HEK293 (cell line): Measurements from ENCODE around the gene FAM8A1.

Source experiments
- AEBP2 ChIP-seq: fragments of 450-650 bp; formaldehyde crosslinking; IDR thresholded peaks from 2 replicates; pipeline ENCODE4 v1.5.1; 2016; ENCODE audit warnings: missing biosample characterization, missing genetic modification characterization, borderline replicate concordance
- KLF1 ChIP-seq: fragments of 450-650 bp; formaldehyde crosslinking; IDR thresholded peaks from 2 replicates; pipeline ENCODE4 v1.5.1; 2016; ENCODE audit warnings: missing biosample characterization, missing genetic modification characterization
- KLF10 ChIP-seq: fragments of 450-650 bp; IDR thresholded peaks from 2 replicates; pipeline ENCODE4 v1.5.1; 2018; ENCODE audit warnings: missing biosample characterization, mild to moderate bottlenecking, missing genetic modification characterization
- KLF9 ChIP-seq: fragments of 450-650 bp; formaldehyde crosslinking; IDR thresholded peaks from 2 replicates; pipeline ENCODE4 v1.5.1; 2016; ENCODE audit warnings: missing biosample characterization, missing genetic modification characterization, low read depth
- SP2 ChIP-seq: fragments of 450-650 bp; formaldehyde crosslinking; IDR thresholded peaks from 2 replicates; pipeline ENCODE4 v1.5.1; 2016; ENCODE audit warnings: missing biosample characterization, missing genetic modification characterization
- TRIM28 ChIP-seq: IDR thresholded peaks from 2 replicates; pipeline ENCODE4 v1.6.1; 2011; ENCODE audit warnings: low read length, control low read depth, borderline replicate concordance
- TSHZ1 ChIP-seq: fragments of 450-650 bp; formaldehyde crosslinking; IDR thresholded peaks from 2 replicates; pipeline ENCODE4 v1.5.1; 2016; ENCODE audit warnings: missing biosample characterization, missing genetic modification characterization, borderline replicate concordance
- WT1 ChIP-seq: fragments of 450-650 bp; formaldehyde crosslinking; IDR thresholded peaks from 2 replicates; pipeline ENCODE4 v1.5.1; 2016; ENCODE audit warnings: missing biosample characterization, missing genetic modification characterization
- YY1 ChIP-seq: fragments of 450-650 bp; formaldehyde crosslinking; IDR thresholded peaks from 2 replicates; pipeline ENCODE4 v1.5.1; 2018; ENCODE audit warnings: missing biosample characterization, missing genetic modification characterization
- ZBTB21 ChIP-seq: fragments of 450-650 bp; formaldehyde crosslinking; IDR thresholded peaks from 2 replicates; pipeline ENCODE4 v1.5.1; 2017; ENCODE audit warnings: missing biosample characterization, missing genetic modification characterization
- ZBTB8A ChIP-seq: fragments of 450-650 bp; formaldehyde crosslinking; IDR thresholded peaks from 2 replicates; pipeline ENCODE4 v1.5.1; 2016; ENCODE audit warnings: missing biosample characterization, missing genetic modification characterization
- ZFP41 ChIP-seq: fragments of 450-650 bp; formaldehyde crosslinking; IDR thresholded peaks from 2 replicates; pipeline ENCODE4 v1.5.1; 2016; ENCODE audit warnings: missing biosample characterization, missing genetic modification characterization, borderline replicate concordance
- ZNF140 ChIP-seq: fragments of 450-650 bp; formaldehyde crosslinking; IDR thresholded peaks from 2 replicates; pipeline ENCODE4 v1.5.1; 2016; ENCODE audit warnings: missing biosample characterization, missing genetic modification characterization
- ZNF2 ChIP-seq: fragments of 450-650 bp; formaldehyde crosslinking; IDR thresholded peaks from 2 replicates; pipeline ENCODE4 v1.5.1; 2016; ENCODE audit warnings: missing biosample characterization, missing genetic modification characterization
- ZNF24 ChIP-seq: fragments of 450-650 bp; formaldehyde crosslinking; IDR thresholded peaks from 2 replicates; pipeline ENCODE4 v1.5.1; 2016; ENCODE audit warnings: missing biosample characterization, missing genetic modification characterization
- ZNF341 ChIP-seq: fragments of 450-650 bp; formaldehyde crosslinking; IDR thresholded peaks from 2 replicates; pipeline ENCODE4; 2016; ENCODE audit warnings: low read depth, missing biosample characterization, missing genetic modification characterization
- ZNF398 ChIP-seq: fragments of 450-650 bp; formaldehyde crosslinking; IDR thresholded peaks from 2 replicates; pipeline ENCODE4 v1.5.1; 2017; ENCODE audit warnings: missing biosample characterization, missing genetic modification characterization
- ZNF433 ChIP-seq: fragments of 450-650 bp; formaldehyde crosslinking; IDR thresholded peaks from 2 replicates; pipeline ENCODE4 v1.5.1; 2016; ENCODE audit warnings: missing biosample characterization, missing genetic modification characterization, low read depth
- ZNF518A ChIP-seq: fragments of 450-650 bp; formaldehyde crosslinking; conservative IDR thresholded peaks from 2 replicates; pipeline ENCODE4 v1.5.1; 2016; ENCODE audit warnings: low read depth, missing biosample characterization, missing genetic modification characterization
- ZNF560 ChIP-seq: fragments of 450-650 bp; formaldehyde crosslinking; IDR thresholded peaks from 2 replicates; pipeline ENCODE4 v1.5.1; 2017; ENCODE audit warnings: missing biosample characterization, missing genetic modification characterization, borderline replicate concordance
- ZNF600 ChIP-seq: fragments of 450-650 bp; formaldehyde crosslinking; IDR thresholded peaks from 2 replicates; pipeline ENCODE4 v1.5.1; 2016; ENCODE audit warnings: missing biosample characterization, missing genetic modification characterization
- ZNF623 ChIP-seq: fragments of 450-650 bp; formaldehyde crosslinking; IDR thresholded peaks from 2 replicates; pipeline ENCODE4 v1.5.1; 2016; ENCODE audit warnings: missing biosample characterization, missing genetic modification characterization
- ZNF660 ChIP-seq: fragments of 450-650 bp; IDR thresholded peaks from 2 replicates; pipeline ENCODE4 v1.5.1; 2018; ENCODE audit warnings: missing biosample characterization, mild to moderate bottlenecking, missing genetic modification characterization
- ZNF76 ChIP-seq: fragments of 450-650 bp; formaldehyde crosslinking; IDR thresholded peaks from 2 replicates; pipeline ENCODE4; 2016; ENCODE audit warnings: low read depth, missing biosample characterization, missing genetic modification characterization, borderline replicate concordance
- ZNF776 ChIP-seq: fragments of 450-650 bp; formaldehyde crosslinking; IDR thresholded peaks from 2 replicates; pipeline ENCODE4 v1.5.0; 2017; ENCODE audit warnings: missing biosample characterization, missing genetic modification characterization, borderline replicate concordance
- ZSCAN30 ChIP-seq: fragments of 450-650 bp; IDR thresholded peaks from 2 replicates; pipeline ENCODE4 v1.5.1; 2018; ENCODE audit warnings: missing biosample characterization, mild to moderate bottlenecking, missing genetic modification characterization, moderate library complexity

FAM8A1 gene

GRCh38 chr6:17599877-17600526 is at the start of gene FAM8A1 (continued):
- peak; percentile 54 for TF ChIP-seq ZNF341 (tag by site-specific recombination)
- no peak for TF ChIP-seq ZNF623 (tag by site-specific recombination)
- TF ChIP-seq ZNF600 (tag by site-specific recombination) = peak; percentile 57
- peak; percentile 70; the same call in 1 of the 2 replicates for TF ChIP-seq KLF9 (tag by site-specific recombination)
- 0 out of 2 replicates have a peak, but pooled peaks have one; percentile 31 for TF ChIP-seq YY1 (tag by site-specific recombination)
- TF ChIP-seq ZNF660 (tag by site-specific recombination) = peak; percentile 16; the same call in 1 of the 2 replicates
- no peak for TF ChIP-seq AEBP2 (tag by site-specific recombination)
- peak; percentile 97 for TF ChIP-seq ZBTB8A (tag by site-specific recombination)
- no peak for TF ChIP-seq ZNF560 (tag by site-specific recombination)
- TF ChIP-seq ZNF433 (tag by site-specific recombination) = no peak
- TF ChIP-seq ZNF2 (tag by site-specific recombination) = peak; percentile 60; the same call in 1 of the 2 replicates
- peak; percentile 73 for TF ChIP-seq ZNF76 (tag by site-specific recombination)
- TF ChIP-seq SP2 (tag by site-specific recombination) = peak; percentile 94
- 0 out of 2 replicates have a peak, but pooled peaks have one; percentile 17 for TF ChIP-seq ZBTB21 (tag by site-specific recombination)
- TF ChIP-seq KLF1 (tag by site-specific recombination) = peak; percentile 79
- peak; percentile 68; the same call in 1 of the 2 replicates for TF ChIP-seq KLF10
- peak; percentile 70; the same call in 1 of the 2 replicates for TF ChIP-seq ZNF24 (tag by site-specific recombination)
- no peak for TF ChIP-seq TRIM28
- TF ChIP-seq ZNF398 (tag by site-specific recombination) = peak; percentile 29; the same call in 1 of the 2 replicates
- TF ChIP-seq TSHZ1 (tag by site-specific recombination) = no peak
- no peak for TF ChIP-seq ZNF776 (tag by site-specific recombination)
- TF ChIP-seq ZNF518A (tag by site-specific recombination) = peak; percentile 68
- TF ChIP-seq ZFP41 (tag by site-specific recombination) = no peak
- peak; percentile 63 for TF ChIP-seq WT1 (tag by site-specific recombination)
- no peak for TF ChIP-seq ZNF140 (tag by site-specific recombination)
- TF ChIP-seq ZSCAN30 = peak; percentile 5; the same call in 1 of the 2 replicates
